Vagina (tissue), 2 donors: ENCODE results near the gene NCF4. TPM values are rescaled to one million over a fixed set of nuclear protein-coding genes. Genes with fewer than 3 reads are reported as not detected.

Experiments
- DNase-seq, 2 donors: peaks; one replicate each; pipeline ENCODE4 v3.0.0-alpha.2; 2017; ENCODE audit errors: extremely low spot score in 2 of 2
- H3K27ac ChIP-seq: fragments of 200-600 bp; sonication (generic); one replicate; pipeline ENCODE4 v1.5.1; 2019
- H3K27me3 ChIP-seq: fragments of 200-600 bp; sonication (generic); one replicate; pipeline ENCODE4 v1.5.1; 2019
- H3K36me3 ChIP-seq, 2 donors: fragments of 200-600 bp; sonication (generic); one replicate each; pipeline ENCODE4 v1.5.1; 2017 to 2019
- H3K4me1 ChIP-seq: fragments of 200-600 bp; sonication (generic); one replicate; pipeline ENCODE4 v1.5.1; 2019
- H3K4me3 ChIP-seq, 2 donors: fragments of 200-600 bp; sonication (generic); 1 replicate in 1 of 2; 2 replicates in 1 of 2; pipeline ENCODE4 v1.5.1; 2016 to 2019
- H3K9me3 ChIP-seq: fragments of 200-600 bp; sonication (generic); one replicate; pipeline ENCODE4 v1.5.1; 2019
- CTCF ChIP-seq, 3 experiments: fragments of 450-650 bp in 2 of 3; fragments of 200-600 bp in 1 of 3; sonication (generic) in 1 of 3; IDR thresholded peaks; one replicate each; pipeline ENCODE4 v1.5.1; 2017 to 2019; ENCODE audit warnings: antibody characterized with exemption in 3 of 3, mild to moderate bottlenecking in 2 of 3, moderate library complexity in 2 of 3
- POLR2A ChIP-seq, 2 donors: fragments of 450-650 bp; IDR thresholded peaks; one replicate each; pipeline ENCODE4 v1.6.1; 2017; ENCODE audit warnings: antibody characterized with exemption in 2 of 2, mild to moderate bottlenecking in 2 of 2, moderate library complexity in 2 of 2
- POLR2AphosphoS5 ChIP-seq, 2 donors: sonication (generic); formaldehyde crosslinking; IDR thresholded peaks; one replicate each; pipeline ENCODE4 v1.9.0; 2017; ENCODE audit warnings: antibody characterized with exemption in 2 of 2, mild to moderate bottlenecking in 2 of 2, low read depth in 1 of 2; ENCODE audit not compliant: insufficient read depth in 1 of 2
- intact Hi-C: fragments of 100-400 bp; cut with DNase I; formaldehyde crosslinking; loops from one replicate; pipeline ENCODE4 v1.15.1; 2023
- total RNA-seq: library from RNA; depleted of rRNA; stranded (reverse); fragments of >200 nt; gene quantifications from one replicate; pipeline ENCODE4 v1.2.3, GENCODE V29; 2016

Gene NCF4
- total RNA-seq, 1 donor from 2014 or later: 37.6 TPM

DNA sequence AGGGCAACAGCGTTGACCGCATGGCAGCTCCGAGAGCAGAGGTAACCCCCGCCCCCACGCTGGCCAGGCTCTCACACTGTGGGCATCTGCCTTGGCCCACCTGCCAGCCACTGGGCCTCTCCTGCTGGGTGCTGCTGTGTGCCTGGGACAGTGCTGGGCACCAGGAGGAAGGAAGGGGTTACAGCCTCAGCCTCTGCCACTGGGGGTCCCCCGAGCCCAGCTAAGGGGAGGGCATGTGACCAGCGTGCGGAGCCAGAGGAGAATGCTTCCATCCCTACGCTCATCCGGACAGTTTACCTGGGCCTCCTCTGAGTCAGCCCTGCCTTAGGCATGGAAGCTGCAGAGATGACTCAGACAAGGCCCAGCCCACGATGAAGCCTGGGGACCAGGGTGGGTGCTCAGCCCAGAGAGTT is 10.9 kb downstream of the NCF4 start:
- Histone ChIP-seq H3K36me3 (no peaks in the 10 kb centered on the region), H3K4me1 (peaks cover 35% of the 10 kb centered on the region), H3K27me3 (no peaks in the 10 kb centered on the region), H3K9me3 (no peaks in the 10 kb centered on the region), H3K4me3 (no peak overlapping the region), H3K27ac (no peak overlapping the region)
- DNase-seq: no peak
- intact Hi-C loops: no loop called here
- TF ChIP-seq POLR2AphosphoS5 (IDR thresholded peaks at IDR 0.05; ENCODE audit: insufficient read depth in 1 of 2, low read depth in 1 of 2) (no peak), CTCF (IDR thresholded peaks at IDR 0.05) (no peak), POLR2A (IDR thresholded peaks at IDR 0.05) (no peak)

- H3K36me3 ChIP-seq: no peaks in the 10 kb centered on the region
- H3K27me3 ChIP-seq: no peaks in the 10 kb centered on the region
- H3K4me3 ChIP-seq: no peak overlapping the region
- no peak for DNase-seq
- peaks cover 35% of the 10 kb centered on the region for H3K4me1 ChIP-seq
- intact Hi-C loops: no loop called here
- no peak overlapping the region for H3K27ac ChIP-seq
- TF ChIP-seq POLR2AphosphoS5 (IDR thresholded peaks at IDR 0.05; ENCODE audit: insufficient read depth in 1 of 2, low read depth in 1 of 2): no peak
- TF ChIP-seq CTCF (IDR thresholded peaks at IDR 0.05): no peak
- no peak for TF ChIP-seq POLR2A (IDR thresholded peaks at IDR 0.05)
- no peaks in the 10 kb centered on the region for H3K9me3 ChIP-seq
Measured at GRCh38 chr22:36872084-36872483, 11.3 kb downstream of the NCF4 start.

GRCh38 chr22:36872866-36873498 is 12.2 kb downstream of the NCF4 start:
- Histone ChIP-seq H3K36me3 (no peaks in the 10 kb centered on the region), H3K27ac (peak overlapping the region; percentile 74), H3K4me1 (peaks cover 35% of the 10 kb centered on the region), H3K4me3 (no peak overlapping the region), H3K27me3 (no peaks in the 10 kb centered on the region), H3K9me3 (no peaks in the 10 kb centered on the region)
- intact Hi-C loops: no loop called here
- no peak for DNase-seq
- no peak for TF ChIP-seq POLR2A (IDR thresholded peaks at IDR 0.05)
- TF ChIP-seq CTCF (IDR thresholded peaks at IDR 0.05): no peak
- TF ChIP-seq POLR2AphosphoS5 (IDR thresholded peaks at IDR 0.05; ENCODE audit: insufficient read depth in 1 of 2, low read depth in 1 of 2): no peak

DNA sequence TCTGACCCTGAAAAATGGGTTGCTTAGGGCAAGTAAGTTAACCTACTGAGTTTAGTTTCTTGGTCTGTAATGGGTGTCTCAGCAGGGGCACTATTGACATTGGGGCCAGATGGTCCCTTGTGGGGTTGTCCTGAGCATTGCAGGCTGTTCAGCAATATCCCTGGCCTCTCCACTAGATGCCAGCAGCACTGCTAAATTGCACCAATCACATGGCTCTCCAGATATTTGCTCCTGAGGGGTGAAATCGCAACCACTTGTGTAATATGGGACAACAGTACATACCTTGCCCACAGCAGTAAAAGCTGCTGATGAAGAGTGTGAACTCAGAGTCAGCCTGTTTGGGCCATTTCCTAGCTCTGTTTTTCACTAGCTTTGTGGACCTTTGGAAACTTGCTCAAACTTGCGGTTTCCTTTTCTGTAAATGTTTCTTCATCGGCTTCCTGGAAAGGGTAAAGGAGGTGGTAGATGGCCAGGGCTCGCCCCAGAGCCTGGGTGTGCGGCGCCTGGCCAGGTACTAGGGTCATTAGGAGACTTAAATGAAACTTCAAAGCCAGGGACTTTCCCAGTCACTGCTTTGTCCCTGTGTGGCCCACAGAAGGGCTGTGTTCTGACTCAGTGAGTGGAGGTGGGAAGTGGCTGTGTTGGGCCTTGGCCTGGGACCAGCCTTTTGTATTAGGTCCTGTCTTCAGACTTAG is 13.0 kb downstream of the NCF4 start:
- no peak for DNase-seq
- Histone ChIP-seq H3K27ac (peak overlapping the region; percentile 74), H3K9me3 (no peaks in the 10 kb centered on the region), H3K4me1 (peaks cover 35% of the 10 kb centered on the region), H3K4me3 (no peak overlapping the region), H3K27me3 (no peaks in the 10 kb centered on the region), H3K36me3 (no peaks in the 10 kb centered on the region)
- intact Hi-C loops: no loop called here
- peak; percentile 25 to 71 for TF ChIP-seq POLR2AphosphoS5 (IDR thresholded peaks at IDR 0.05; ENCODE audit: insufficient read depth in 1 of 2, low read depth in 1 of 2)
- no peak for TF ChIP-seq POLR2A (IDR thresholded peaks at IDR 0.05)
- TF ChIP-seq CTCF (IDR thresholded peaks at IDR 0.05): peak; percentile 19 to 46 (median 38)

DNA sequence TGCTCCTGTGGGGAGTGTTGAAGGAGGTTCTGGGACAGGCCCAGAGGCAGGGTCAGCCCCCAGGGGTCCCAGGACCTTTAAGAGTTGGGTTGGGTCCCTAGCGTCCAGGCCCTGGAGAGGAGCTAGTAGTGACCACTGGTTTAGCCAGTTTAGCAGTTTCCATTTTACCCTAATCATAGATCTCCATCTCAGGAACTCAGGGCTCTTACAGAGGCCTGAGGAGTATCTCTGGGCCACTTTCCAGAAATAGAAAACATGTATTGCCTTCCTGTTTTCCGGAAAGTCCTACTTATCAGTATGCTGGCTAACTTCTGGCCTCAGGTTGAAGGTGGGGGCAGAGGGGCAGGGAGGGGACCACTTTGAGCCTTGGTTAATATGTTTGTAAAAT is 13.5 kb downstream of the NCF4 start:
- no peaks in the 10 kb centered on the region for H3K27me3 ChIP-seq
- no peaks in the 10 kb centered on the region for H3K36me3 ChIP-seq
- TF ChIP-seq CTCF (IDR thresholded peaks at IDR 0.05) (no peak), POLR2A (IDR thresholded peaks at IDR 0.05) (no peak), POLR2AphosphoS5 (IDR thresholded peaks at IDR 0.05; ENCODE audit: insufficient read depth in 1 of 2, low read depth in 1 of 2) (no peak)
- peaks cover 35% of the 10 kb centered on the region for H3K4me1 ChIP-seq
- no peaks in the 10 kb centered on the region for H3K9me3 ChIP-seq
- H3K27ac ChIP-seq: peak overlapping the region; percentile 74
- no peak for DNase-seq
- H3K4me3 ChIP-seq: no peak overlapping the region
- intact Hi-C loops: no loop called here
